PC-3 (cell line): ENCODE measurements around the gene TNFSF11. TPM values are rescaled to one million over a fixed set of nuclear protein-coding genes. Genes with fewer than 3 reads are reported as not detected.

Experiments
- ATAC-seq: fragments of 200-7000 bp; cut with Tn5 transposase; 2 replicates; pipeline ENCODE4 v1.9.1; 2020; ENCODE audit warnings: mild to moderate bottlenecking, moderate library complexity
- BruUV-seq: library from RNA; stranded (reverse); fragments of 400-500 nt; replicated peaks from 2 replicates; lab custom pipeline; 2021; lab: Mats Ljungman, UMichigan
- CTCF ChIA-PET: fragments of 300-600 bp; sonication (Branson Sonifier 250); formaldehyde crosslinking; loops from one replicate; lab custom pipeline; 2022; ENCODE audit warnings: antibody characterized with exemption; lab: Charles Lee
- POLR2A ChIA-PET: fragments of 300-600 bp; sonication (Branson Sonifier 250); formaldehyde crosslinking; loops from one replicate; lab custom pipeline; 2022; ENCODE audit warnings: antibody characterized with exemption; ENCODE audit not compliant: unreplicated experiment; lab: Charles Lee
- DNase-seq: peaks from one replicate; pipeline ENCODE4 v3.0.0-alpha.2; 2015
- H2AFZ ChIP-seq: fragments of 300-600 bp; sonication (generic); 2 replicates; pipeline ENCODE4 v1.6.0; 2016; ENCODE audit warnings: antibody characterized with exemption, low read length
- H3F3A ChIP-seq: fragments of 300-600 bp; sonication (generic); one replicate; pipeline ENCODE4 v1.6.0; 2017; ENCODE audit warnings: antibody characterized with exemption, low read length, control low read depth, mild to moderate bottlenecking; ENCODE audit not compliant: unreplicated experiment
- H3K27ac ChIP-seq: fragments of 300-600 bp; sonication (generic); 2 replicates; pipeline ENCODE4 v1.5.1; 2016; ENCODE audit warnings: mild to moderate bottlenecking, low read length
- H3K27me3 ChIP-seq: fragments of 300-600 bp; sonication (generic); 2 replicates; pipeline ENCODE4 v1.6.1; 2016; ENCODE audit warnings: low read length, mixed read lengths
- H3K36me3 ChIP-seq: fragments of 300-600 bp; sonication (generic); 2 replicates; pipeline ENCODE4 v1.6.1; 2016; ENCODE audit warnings: low read depth, mixed run types, low read length, mixed read lengths
- H3K4me1 ChIP-seq: fragments of 300-600 bp; sonication (generic); 2 replicates; pipeline ENCODE4 v1.5.1; 2016; ENCODE audit warnings: low read length; ENCODE audit not compliant: insufficient read depth
- H3K4me2 ChIP-seq: fragments of 300-600 bp; sonication (generic); 2 replicates; pipeline ENCODE4 v1.6.0; 2016; ENCODE audit warnings: low read length
- H3K4me3 ChIP-seq: fragments of 300-600 bp; sonication (generic); 2 replicates; pipeline ENCODE4 v1.5.1; 2016; ENCODE audit warnings: mild to moderate bottlenecking, low read length, mixed read lengths
- H3K79me2 ChIP-seq: fragments of 300-600 bp; sonication (generic); 2 replicates; pipeline ENCODE4 v1.6.1; 2017; ENCODE audit warnings: low read length, mixed read lengths
- H3K9ac ChIP-seq: fragments of 300-600 bp; sonication (generic); 2 replicates; pipeline ENCODE4 v1.6.0; 2016; ENCODE audit warnings: mild to moderate bottlenecking, low read length
- H3K9me2 ChIP-seq: fragments of 300-600 bp; sonication (generic); replicated peaks from 2 replicates; pipeline ENCODE4 v1.6.1; 2016; ENCODE audit warnings: mixed run types, low read length, mixed read lengths
- H3K9me3 ChIP-seq: fragments of 300-600 bp; sonication (generic); 2 replicates; pipeline ENCODE4 v1.6.1; 2016; ENCODE audit warnings: low read length, mixed read lengths
- H4K20me1 ChIP-seq: fragments of 300-600 bp; sonication (generic); 2 replicates; pipeline ENCODE4 v1.6.1; 2016; ENCODE audit warnings: low read length, mixed read lengths
- EZH2 ChIP-seq: fragments of 300-600 bp; sonication (generic); IDR thresholded peaks from one replicate; pipeline ENCODE4 v1.6.1; 2017; ENCODE audit warnings: antibody characterized with exemption, mild to moderate bottlenecking, low read length; ENCODE audit not compliant: unreplicated experiment
- EZH2phosphoT487 ChIP-seq: fragments of 300-600 bp; sonication (generic); IDR thresholded peaks from 2 replicates; pipeline ENCODE4 v1.6.1; 2018; ENCODE audit warnings: mild to moderate bottlenecking, antibody characterized with exemption, low read length, borderline replicate concordance
- intact Hi-C: fragments of 100-400 bp; cut with micrococcal nuclease; formaldehyde crosslinking; loops from 2 replicates; pipeline ENCODE4 v1.9.0; 2023
- total RNA-seq: library from RNA; depleted of rRNA; stranded (reverse); fragments of >200 nt; gene quantifications from 2 replicates; pipeline ENCODE4 v1.2.3, GENCODE V29; 2014
- TF ChIP-seq, protein P1 (sequence below): fragments of 300-600 bp; sonication (generic); conservative IDR thresholded peaks from 2 replicates; pipeline ENCODE4 v1.5.1; 2017; ENCODE audit warnings: antibody characterized with exemption, low read depth, mild to moderate bottlenecking, low read length

TNFSF11 gene
- total RNA-seq, 1 experiment from 2014 or later: not detected

DNA sequence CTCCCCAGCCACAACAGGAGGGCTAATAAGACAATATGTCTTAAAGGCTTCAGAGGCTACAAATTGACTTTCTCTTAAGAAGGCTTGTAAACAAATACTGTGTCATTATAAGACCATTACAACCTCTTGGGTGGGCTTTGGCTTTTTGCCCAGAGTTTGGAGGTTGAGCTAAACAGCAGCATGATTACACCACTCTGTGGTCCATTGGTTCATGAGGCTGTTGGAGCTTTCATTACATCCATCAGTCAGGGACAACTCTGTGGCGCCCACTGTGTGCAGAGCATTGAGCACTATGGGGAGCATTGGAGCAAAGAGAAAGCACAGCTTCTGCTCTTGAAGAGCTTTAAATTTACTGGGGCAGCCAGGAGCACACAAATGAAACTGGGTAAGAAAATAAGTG is 75.9 kb downstream of the TNFSF11 start:
- intact Hi-C loops: no loop called here
- H3K9ac ChIP-seq: no peak overlapping the region
- no peaks in the 10 kb centered on the region for H3K36me3 ChIP-seq
- no peak for DNase-seq
- no peak for ATAC-seq
- no peaks in the 10 kb centered on the region for H3K4me1 ChIP-seq
- H3K9me2 ChIP-seq: no peaks in the 10 kb centered on the region
- H3K79me2 ChIP-seq: no peaks in the 10 kb centered on the region
- no peak overlapping the region for H3K4me2 ChIP-seq
- no TSS peak for BruUV-seq
- no peaks in the 10 kb centered on the region for H3K9me3 ChIP-seq
- TF ChIP-seq EZH2phosphoT487 (no peak), EZH2 (no peak)
- TF ChIP-seq, protein P1, sequence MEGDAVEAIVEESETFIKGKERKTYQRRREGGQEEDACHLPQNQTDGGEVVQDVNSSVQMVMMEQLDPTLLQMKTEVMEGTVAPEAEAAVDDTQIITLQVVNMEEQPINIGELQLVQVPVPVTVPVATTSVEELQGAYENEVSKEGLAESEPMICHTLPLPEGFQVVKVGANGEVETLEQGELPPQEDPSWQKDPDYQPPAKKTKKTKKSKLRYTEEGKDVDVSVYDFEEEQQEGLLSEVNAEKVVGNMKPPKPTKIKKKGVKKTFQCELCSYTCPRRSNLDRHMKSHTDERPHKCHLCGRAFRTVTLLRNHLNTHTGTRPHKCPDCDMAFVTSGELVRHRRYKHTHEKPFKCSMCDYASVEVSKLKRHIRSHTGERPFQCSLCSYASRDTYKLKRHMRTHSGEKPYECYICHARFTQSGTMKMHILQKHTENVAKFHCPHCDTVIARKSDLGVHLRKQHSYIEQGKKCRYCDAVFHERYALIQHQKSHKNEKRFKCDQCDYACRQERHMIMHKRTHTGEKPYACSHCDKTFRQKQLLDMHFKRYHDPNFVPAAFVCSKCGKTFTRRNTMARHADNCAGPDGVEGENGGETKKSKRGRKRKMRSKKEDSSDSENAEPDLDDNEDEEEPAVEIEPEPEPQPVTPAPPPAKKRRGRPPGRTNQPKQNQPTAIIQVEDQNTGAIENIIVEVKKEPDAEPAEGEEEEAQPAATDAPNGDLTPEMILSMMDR: no peak
- no peak overlapping the region for H3K27ac ChIP-seq
- no peaks in the 10 kb centered on the region for H3F3A ChIP-seq
- H3K27me3 ChIP-seq: no peaks in the 10 kb centered on the region
- POLR2A ChIA-PET: no interaction called here
- CTCF ChIA-PET: no interaction called here
- no peaks in the 10 kb centered on the region for H4K20me1 ChIP-seq
- H3K4me3 ChIP-seq: no peak overlapping the region
- no peak overlapping the region for H2AFZ ChIP-seq

GRCh38 chr13:42650506-42650905 is 76.6 kb downstream of the TNFSF11 start:
- H3K27ac ChIP-seq: no peak overlapping the region
- no TSS peak for BruUV-seq
- POLR2A ChIA-PET: no interaction called here
- CTCF ChIA-PET: no interaction called here
- no peaks in the 10 kb centered on the region for H3K36me3 ChIP-seq
- no peaks in the 10 kb centered on the region for H3K27me3 ChIP-seq
- no peak overlapping the region for H3K4me2 ChIP-seq
- no peak for TF ChIP-seq EZH2phosphoT487
- TF ChIP-seq, protein P1: no peak
- no peak for TF ChIP-seq EZH2
- H3F3A ChIP-seq: no peaks in the 10 kb centered on the region
- ATAC-seq: no peak
- no peak overlapping the region for H2AFZ ChIP-seq
- H4K20me1 ChIP-seq: no peaks in the 10 kb centered on the region
- H3K9me3 ChIP-seq: no peaks in the 10 kb centered on the region
- H3K9me2 ChIP-seq: no peaks in the 10 kb centered on the region
- H3K4me1 ChIP-seq: no peaks in the 10 kb centered on the region
- intact Hi-C loops: no loop called here
- H3K79me2 ChIP-seq: no peaks in the 10 kb centered on the region
- H3K4me3 ChIP-seq: no peak overlapping the region
- DNase-seq: no peak
- H3K9ac ChIP-seq: no peak overlapping the region

DNA sequence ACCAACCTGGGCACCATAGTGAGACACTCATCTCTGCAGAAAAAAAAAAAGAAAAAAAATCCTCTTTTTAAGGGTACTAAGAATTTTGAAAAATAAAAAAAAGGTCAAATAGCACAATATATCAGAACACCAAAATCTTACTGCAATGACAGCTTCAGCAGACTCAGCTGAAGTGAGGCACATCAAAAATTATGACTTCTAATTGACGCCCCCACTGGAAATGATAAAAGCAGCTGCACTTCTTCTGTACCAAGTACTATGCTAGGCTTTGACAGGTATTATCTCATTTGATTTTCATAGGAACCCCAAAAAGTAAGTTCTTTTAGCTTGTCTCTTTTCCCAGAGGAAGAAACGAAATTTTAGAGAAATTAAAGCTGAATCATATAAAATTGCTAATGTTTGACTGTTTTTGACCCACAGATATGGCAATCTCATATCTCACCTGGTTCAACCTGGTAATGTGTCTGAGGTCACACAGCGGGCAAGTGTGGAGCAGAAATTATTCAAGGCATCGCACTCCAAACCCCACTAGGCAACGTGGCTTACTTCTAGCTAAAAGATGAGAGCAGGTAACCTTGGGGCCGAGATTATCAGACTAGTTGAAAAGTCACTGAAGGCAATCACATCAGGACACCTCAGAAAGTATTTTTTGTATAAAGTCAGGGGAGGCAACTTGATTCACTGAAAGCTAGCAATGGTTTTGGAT is 78.1 kb downstream of the TNFSF11 start:
- ATAC-seq: no peak

More for the DNA sequence above, 78.1 kb downstream of the TNFSF11 start:
- no peak overlapping the region for H3K9ac ChIP-seq
- BruUV-seq: no TSS peak
- H3K9me2 ChIP-seq: no peaks in the 10 kb centered on the region
- H3K79me2 ChIP-seq: no peaks in the 10 kb centered on the region
- H3K36me3 ChIP-seq: no peaks in the 10 kb centered on the region
- DNase-seq: no peak
- H3K4me1 ChIP-seq: no peaks in the 10 kb centered on the region
- ChIA-PET CTCF (no interaction called here), POLR2A (no interaction called here)
- H4K20me1 ChIP-seq: no peaks in the 10 kb centered on the region
- TF ChIP-seq EZH2 (no peak), EZH2phosphoT487 (no peak)
- TF ChIP-seq, protein P1: no peak
- no peaks in the 10 kb centered on the region for H3F3A ChIP-seq
- H3K4me3 ChIP-seq: no peak overlapping the region
- no peaks in the 10 kb centered on the region for H3K9me3 ChIP-seq
- no peak overlapping the region for H3K4me2 ChIP-seq
- intact Hi-C loops: no loop called here
- no peak overlapping the region for H2AFZ ChIP-seq
- no peaks in the 10 kb centered on the region for H3K27me3 ChIP-seq
- no peak overlapping the region for H3K27ac ChIP-seq
